ENCODE data around the gene KRTAP10-7.
"Not testable (repeated sequence)": the region's sequence is repeated elsewhere in the genome, so short reads cannot be mapped to it uniquely, and the experiment has no call there.

Gene KRTAP10-7, protein sequence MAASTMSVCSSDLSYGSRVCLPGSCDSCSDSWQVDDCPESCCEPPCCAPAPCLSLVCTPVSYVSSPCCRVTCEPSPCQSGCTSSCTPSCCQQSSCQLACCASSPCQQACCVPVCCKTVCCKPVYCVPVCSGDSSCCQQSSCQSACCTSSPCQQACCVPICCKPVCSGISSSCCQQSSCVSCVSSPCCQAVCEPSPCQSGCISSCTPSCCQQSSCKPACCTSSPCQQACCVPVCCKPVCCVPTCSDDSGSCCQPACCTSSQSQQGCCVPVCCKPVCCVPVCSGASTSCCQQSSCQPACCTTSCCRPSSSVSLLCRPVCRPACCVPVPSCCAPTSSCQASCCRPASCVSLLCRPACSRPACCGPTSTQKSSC

DNA sequence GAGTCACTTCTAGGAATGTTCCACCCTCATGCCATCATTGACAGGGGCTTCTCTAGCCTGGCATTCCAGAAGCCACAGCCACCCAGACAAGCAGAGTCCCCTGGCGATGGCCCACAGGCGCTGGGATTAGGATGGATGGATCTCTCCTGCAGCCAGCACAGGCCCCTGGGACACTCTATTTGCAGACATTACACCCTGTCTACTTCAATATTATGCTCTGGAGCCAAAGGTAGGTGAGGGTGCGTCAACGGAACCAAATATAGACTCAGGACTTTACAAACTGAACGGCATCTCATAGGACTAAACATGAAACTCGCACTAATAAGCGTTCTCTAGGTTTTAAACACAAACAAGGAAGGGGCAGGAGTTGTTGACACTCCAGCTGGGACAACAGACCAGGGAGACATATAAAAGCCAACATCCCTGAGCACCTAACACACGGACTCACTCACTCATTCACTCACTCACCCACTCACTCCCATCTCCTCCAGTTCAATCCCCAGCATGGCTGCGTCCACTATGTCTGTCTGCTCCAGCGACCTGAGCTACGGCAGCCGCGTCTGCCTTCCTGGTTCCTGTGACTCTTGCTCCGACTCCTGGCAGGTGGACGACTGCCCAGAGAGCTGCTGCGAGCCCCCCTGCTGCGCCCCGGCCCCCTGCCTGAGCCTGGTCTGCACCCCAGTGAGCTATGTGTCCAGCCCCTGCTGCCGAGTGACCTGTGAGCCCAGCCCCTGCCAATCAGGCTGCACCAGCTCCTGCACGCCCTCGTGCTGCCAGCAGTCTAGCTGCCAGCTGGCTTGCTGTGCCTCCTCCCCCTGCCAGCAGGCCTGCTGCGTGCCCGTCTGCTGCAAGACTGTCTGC is at the start of gene KRTAP10-7:
TSS of gene KRTAP10-7 (plus strand) at position 480 of the 861 bp plus-strand sequence. CDS start at position 505, 25 bp downstream.
- H3K27me3 Mint-ChIP-seq, H3K9me3 Mint-ChIP-seq, H3K27ac Mint-ChIP-seq, H3K4me1 Mint-ChIP-seq, H3K36me3 Mint-ChIP-seq, H3K4me3 Mint-ChIP-seq: not testable (repeated sequence)

DNA sequence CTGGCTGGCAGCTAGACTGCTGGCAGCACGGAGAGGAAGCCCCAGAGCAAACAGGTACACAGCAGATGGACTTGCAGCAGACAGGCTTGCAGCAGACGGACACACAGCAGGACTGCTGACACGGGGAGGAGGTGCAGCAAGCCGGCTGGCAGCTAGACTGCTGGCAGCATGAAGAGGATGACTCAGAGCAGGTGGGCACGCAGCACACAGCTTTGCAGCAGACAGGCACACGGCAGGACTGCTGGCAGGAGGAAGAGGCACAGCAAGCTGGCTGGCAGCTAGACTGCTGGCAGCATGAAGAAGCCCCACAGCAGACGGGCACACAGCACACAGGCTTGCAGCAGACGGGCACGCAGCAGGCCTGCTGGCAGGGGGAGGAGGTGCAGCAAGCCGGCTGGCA is 49.6 kb upstream of the KRTAP10-7 start:
- peaks cover 23% of the 10 kb centered on the region for H3K9me3 Mint-ChIP-seq
- no peaks in the 10 kb centered on the region for H3K27me3 Mint-ChIP-seq
- H3K4me3 Mint-ChIP-seq, result no peak overlapping the region
- peaks cover 19% of the 10 kb centered on the region for H3K36me3 Mint-ChIP-seq
- H3K27ac Mint-ChIP-seq, result no peak overlapping the region
- peaks cover 36% of the 10 kb centered on the region for H3K4me1 Mint-ChIP-seq

DNA sequence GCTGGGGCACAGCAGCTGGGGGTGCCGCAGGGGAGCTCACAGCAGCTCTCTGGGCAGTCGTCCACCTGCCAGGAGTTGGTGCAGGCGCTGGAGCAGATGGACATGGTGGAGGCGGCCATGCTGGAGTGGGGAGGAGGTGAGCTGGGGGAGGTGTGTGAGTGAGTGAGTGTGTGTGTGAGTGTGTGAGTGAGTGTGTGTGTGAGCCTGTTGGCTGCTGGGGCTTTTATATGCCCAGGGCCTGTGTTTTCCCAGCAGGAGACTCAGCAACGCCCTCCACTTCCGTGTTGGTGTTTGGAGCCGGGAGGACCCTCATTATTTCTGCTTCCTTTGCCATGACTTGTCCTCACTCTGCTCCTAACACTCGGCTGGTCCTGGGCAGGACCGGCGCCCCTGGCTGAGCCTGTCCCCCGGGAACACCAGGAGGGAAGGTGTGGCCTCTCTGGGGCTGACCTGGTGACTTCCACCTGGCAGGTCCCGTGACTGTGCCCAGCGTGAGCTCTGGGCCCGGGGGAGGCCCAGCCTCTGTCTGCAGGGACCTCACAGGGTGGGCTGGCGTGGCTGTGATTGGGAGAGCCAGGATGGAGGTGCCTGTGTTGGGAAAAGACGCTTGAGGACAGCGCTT is 48.9 kb upstream of the KRTAP10-7 start, which contains the start of gene KRTAP10-2:
TSS of gene KRTAP10-2 (minus strand) at position 166 of the 622 bp plus-strand sequence. CDS start at position 119, 47 bp downstream.
- no peak within 1 kb of the TSS for H3K4me3 Mint-ChIP-seq
- peaks cover 19% of the 10 kb centered on the region for H3K36me3 Mint-ChIP-seq
- peaks cover 36% of the 10 kb centered on the region for H3K4me1 Mint-ChIP-seq
- H3K9me3 Mint-ChIP-seq, result peaks cover 22% of the 10 kb centered on the region
- H3K27ac Mint-ChIP-seq, result peak within 1 kb of the TSS; percentile 65
- H3K27me3 Mint-ChIP-seq, result no peaks in the 10 kb centered on the region

DNA sequence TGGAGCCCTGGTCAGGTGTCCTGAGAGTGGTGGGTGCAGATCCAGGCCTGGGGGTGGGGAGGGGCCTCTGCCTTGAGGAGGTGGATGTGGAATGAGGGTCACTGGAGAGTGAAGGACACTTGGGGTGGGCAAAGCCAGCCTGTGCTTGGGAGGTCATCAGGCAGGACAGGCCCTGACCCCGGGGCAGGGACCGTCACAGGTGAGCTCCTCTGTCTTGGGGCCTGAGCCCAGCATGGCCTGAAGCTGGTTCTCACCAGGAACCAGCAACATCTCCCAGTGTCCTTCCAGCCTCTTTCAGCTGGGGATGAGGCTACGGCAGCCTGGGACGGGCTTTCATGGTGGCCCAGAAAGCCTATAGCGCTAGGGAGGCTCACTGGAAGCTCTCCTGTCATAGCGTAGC is 48.3 kb upstream of the KRTAP10-7 start:
- H3K36me3 Mint-ChIP-seq, result peaks cover 13% of the 10 kb centered on the region
- no peaks in the 10 kb centered on the region for H3K27me3 Mint-ChIP-seq
- peaks cover 16% of the 10 kb centered on the region for H3K9me3 Mint-ChIP-seq
- peaks cover 30% of the 10 kb centered on the region for H3K4me1 Mint-ChIP-seq
- H3K27ac Mint-ChIP-seq, result no peak overlapping the region
- H3K4me3 Mint-ChIP-seq, result no peak overlapping the region

DNA sequence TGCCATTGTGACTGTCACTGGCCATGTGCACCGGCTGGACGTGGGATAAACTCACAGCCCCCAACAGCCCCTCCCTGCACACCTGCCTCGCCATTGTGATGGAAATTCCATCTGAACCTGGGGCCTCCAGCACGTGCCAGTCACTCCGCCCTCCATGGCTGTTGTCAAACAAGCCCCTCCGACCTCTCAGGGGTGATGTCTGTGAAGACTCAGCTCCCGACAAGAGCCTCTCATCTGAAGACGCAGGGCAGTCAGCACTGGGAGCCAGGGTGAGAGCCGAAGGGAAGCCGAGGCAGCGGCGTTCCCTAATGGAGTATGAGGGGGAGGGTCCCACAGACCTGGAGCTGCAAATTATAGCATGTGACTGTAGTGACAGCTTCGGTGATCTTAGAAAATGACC is 47.7 kb upstream of the KRTAP10-7 start:
- H3K9me3 Mint-ChIP-seq, result peaks cover 10% of the 10 kb centered on the region
- H3K36me3 Mint-ChIP-seq, result peaks cover 7% of the 10 kb centered on the region
- H3K4me1 Mint-ChIP-seq, result peaks cover 25% of the 10 kb centered on the region
- no peak overlapping the region for H3K4me3 Mint-ChIP-seq
- H3K27ac Mint-ChIP-seq, result no peak overlapping the region
- H3K27me3 Mint-ChIP-seq, result no peaks in the 10 kb centered on the region

DNA sequence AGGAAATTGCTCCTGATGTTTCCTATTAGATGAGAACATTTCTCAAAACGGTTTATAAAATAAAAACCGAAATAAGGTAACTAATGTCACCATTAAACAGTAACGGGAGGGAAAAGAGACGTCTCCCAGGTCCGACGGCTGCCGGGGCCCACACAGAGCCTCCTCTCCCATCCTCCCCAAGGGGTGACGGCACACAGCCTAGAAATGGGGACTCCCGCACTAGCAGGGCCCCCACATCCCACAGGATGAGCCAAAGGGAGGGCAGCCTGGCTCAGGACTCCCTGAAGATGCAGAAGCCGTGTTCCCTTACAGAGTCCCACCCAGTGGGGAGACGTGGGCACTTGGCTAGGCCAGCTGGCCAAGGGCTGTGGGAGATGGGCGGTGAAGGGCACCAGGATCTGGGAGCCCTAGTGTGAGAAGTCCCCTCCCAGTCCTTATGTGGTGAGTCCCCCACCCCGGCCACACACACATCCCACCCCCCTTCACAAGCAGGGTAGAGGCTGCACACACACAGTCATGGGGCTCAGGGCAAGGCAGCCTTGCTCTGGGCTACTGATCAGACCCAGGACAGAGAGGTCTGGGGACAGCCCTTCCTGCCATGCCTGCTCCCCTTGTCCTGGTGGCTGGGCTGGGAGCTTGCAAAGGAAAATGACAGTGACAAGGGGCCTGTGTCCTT is 45.1 kb upstream of the KRTAP10-7 start:
- Mint-ChIP-seq H3K27ac (no peak overlapping the region), H3K4me1 (peaks cover 4% of the 10 kb centered on the region), H3K27me3 (no peaks in the 10 kb centered on the region), H3K4me3 (no peak overlapping the region), H3K36me3 (peaks cover 9% of the 10 kb centered on the region), H3K9me3 (peaks cover 13% of the 10 kb centered on the region)

DNA sequence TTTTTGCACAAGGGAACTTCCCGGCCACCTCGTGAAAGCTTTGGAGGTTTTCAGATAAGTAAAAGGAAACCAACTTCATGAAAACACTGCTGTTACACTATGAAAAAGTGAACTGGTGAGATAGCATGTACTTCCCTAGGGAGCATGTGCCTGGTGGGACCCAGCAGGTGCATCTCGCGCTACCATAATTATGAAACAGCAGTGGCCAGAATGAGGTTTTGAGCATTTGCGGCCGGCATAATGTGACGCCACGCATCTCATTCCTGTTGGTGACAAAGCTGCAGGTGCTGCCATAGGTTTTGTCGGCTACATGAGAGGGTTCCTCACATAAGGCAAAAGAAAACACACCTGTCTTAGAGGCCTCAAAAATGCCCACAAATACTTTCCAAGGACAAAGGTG is 43.5 kb upstream of the KRTAP10-7 start:
- H3K27ac Mint-ChIP-seq, result no peak overlapping the region
- H3K4me3 Mint-ChIP-seq, result no peak overlapping the region
- H3K4me1 Mint-ChIP-seq, result no peaks in the 10 kb centered on the region
- H3K9me3 Mint-ChIP-seq, result peaks cover 21% of the 10 kb centered on the region
- no peaks in the 10 kb centered on the region for H3K27me3 Mint-ChIP-seq
- H3K36me3 Mint-ChIP-seq, result peaks cover 11% of the 10 kb centered on the region

DNA sequence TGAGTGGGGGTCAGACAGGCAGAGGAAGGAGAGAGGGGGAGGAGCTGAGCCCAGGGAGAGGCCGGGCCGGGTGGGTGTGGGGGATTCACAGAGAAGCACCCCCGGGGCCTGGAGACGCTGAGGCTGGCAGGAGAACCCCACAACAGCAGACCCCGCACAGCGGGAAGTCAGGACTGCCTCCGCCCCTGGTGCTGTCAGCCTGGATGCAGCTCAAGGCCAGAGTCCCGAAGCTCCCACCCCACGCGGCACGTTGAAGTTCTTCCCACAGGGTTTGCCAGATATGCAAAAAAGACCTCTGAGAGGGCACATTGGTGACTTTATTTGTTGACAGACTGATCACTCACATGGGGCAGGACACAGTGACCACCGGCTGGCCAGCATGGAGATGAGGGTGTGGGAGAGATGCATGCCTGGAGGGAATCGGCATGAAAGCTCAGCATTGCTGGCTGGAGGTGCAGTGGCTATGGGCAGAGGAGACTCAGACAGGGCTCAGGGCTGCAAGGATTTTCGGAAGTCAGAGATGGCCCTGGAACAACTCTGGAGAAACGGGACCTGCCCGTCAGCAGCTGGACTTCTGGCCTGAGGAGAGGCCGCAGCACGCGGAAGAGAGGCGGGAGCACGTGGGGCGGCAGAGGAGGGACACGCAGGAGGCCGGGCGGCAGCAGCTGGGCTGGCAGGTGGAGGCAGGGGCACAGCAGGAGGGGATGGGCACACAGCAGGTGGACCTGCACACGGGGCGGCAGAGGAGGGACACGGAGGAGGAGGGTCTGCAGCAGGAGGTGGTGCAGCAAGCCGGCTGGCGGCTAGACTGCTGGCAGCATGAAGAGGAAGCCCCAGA is 42.7 kb upstream of the KRTAP10-7 start:
- Mint-ChIP-seq H3K27ac (no peak overlapping the region), H3K4me1 (no peaks in the 10 kb centered on the region), H3K4me3 (no peak overlapping the region)

DNA sequence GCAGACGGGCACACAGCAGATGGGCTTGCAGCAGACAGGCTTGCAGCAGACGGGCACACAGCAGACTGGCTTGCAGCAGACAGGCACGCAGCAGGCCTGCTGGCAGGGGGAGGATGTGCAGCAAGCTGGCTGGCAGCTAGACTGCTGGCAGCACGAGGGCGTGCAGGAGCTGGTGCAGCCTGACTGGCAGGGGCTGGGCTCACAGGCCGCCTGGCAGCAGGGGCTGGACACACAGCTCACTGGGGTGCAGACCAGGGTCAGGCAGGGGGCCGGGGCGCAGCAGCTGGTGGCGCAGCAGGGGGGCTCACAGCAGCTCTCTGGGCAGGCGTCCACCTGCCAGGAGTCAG is 42.1 kb upstream of the KRTAP10-7 start:
- not testable (repeated sequence) for H3K4me3 Mint-ChIP-seq, H3K4me1 Mint-ChIP-seq, H3K27ac Mint-ChIP-seq, H3K27me3 Mint-ChIP-seq
- Mint-ChIP-seq H3K36me3 (peaks cover 15% of the 10 kb centered on the region), H3K9me3 (peaks cover 30% of the 10 kb centered on the region)

More for the DNA sequence above, 42.7 kb upstream of the KRTAP10-7 start:
- peaks cover 29% of the 10 kb centered on the region for H3K9me3 Mint-ChIP-seq
- H3K36me3 Mint-ChIP-seq, result peaks cover 16% of the 10 kb centered on the region
- H3K27me3 Mint-ChIP-seq, result no peaks in the 10 kb centered on the region

DNA sequence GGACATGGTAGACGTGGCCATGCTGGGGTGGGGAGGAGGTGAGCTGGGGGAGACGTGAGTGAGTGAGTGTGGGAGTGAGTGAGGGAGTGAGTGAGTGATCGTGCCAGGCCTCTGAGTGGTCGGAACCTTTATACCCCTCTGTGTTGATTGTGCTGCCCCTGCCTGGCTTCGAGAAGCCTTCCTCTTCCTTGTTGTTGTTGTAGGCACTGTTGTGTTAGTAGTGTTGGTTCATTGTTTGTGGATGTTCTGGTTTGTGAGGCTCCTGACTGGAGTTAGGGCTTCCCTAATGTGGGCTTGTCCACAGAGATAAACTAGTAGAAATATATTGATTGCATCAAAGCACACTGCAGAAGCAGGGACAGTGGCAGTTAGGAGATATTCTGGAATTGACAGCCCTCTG is 41.7 kb upstream of the KRTAP10-7 start, which contains the start of gene KRTAP10-3:
TSS of gene KRTAP10-3 (minus strand) at position 101 of the 400 bp plus-strand sequence. CDS start at position 21, 80 bp downstream.
- Mint-ChIP-seq H3K27me3 (no peaks in the 10 kb centered on the region), H3K4me3 (no peak within 1 kb of the TSS), H3K4me1 (no peaks in the 10 kb centered on the region), H3K36me3 (peaks cover 13% of the 10 kb centered on the region), H3K27ac (no peak within 1 kb of the TSS), H3K9me3 (peaks cover 29% of the 10 kb centered on the region)

DNA sequence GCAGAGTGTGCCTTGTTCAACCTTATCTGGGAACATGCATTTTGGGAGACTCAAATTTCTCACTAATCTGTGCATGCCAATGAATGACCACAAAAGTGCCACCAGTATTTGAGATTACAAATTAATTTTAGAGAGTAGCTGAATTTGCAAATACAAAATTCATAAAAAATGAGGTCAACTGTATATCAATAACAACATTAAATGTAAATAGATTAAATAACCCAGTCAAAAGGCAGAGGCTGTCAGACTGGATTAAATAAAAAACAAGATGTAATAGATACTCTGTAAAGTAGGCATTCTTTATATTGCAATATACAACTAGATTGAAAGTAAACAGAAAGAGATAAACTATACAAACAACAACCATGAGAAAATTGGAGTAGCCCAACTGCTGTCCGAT is 36.3 kb upstream of the KRTAP10-7 start:
- Mint-ChIP-seq H3K27me3 (no peaks in the 10 kb centered on the region), H3K36me3 (peaks cover 13% of the 10 kb centered on the region), H3K27ac (no peak overlapping the region), H3K9me3 (peaks cover 29% of the 10 kb centered on the region), H3K4me3 (no peak overlapping the region), H3K4me1 (peaks cover 16% of the 10 kb centered on the region)

DNA sequence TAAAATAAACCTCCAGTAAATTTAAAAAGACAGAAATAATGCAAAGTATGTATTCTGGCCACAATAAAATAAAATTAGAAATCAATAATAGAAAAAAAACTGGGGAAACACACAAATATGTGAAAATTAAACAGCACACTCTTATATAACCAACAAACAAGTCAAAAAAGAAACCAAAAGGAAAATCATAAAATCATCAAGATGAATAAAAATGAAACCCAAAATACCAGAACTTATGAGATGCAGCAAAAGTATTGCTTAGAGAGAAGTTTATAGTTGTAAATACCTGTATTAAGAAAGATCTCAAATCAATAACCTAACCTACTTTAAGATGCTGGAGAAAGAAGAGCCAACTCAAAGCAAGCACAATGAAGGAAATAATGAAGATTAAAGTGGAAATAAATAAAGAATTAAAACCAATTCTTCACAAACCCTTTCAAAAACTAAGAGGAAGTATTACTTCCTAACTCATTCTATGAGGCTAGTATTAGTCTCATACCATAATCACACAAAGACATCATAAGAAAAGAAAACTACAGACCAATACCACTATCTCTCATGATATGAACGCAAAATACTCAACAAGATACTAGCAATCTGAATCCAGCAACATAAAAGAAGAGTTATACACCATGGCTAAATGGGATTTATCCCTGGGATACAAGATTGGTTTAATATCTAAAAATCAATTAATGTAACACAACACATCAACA is 35.4 kb upstream of the KRTAP10-7 start:
- Mint-ChIP-seq H3K9me3 (peaks cover 25% of the 10 kb centered on the region), H3K27ac (peak overlapping the region; percentile 84), H3K36me3 (peaks cover 11% of the 10 kb centered on the region), H3K27me3 (no peaks in the 10 kb centered on the region), H3K4me3 (peak overlapping the region; percentile 6), H3K4me1 (peaks cover 16% of the 10 kb centered on the region)

DNA sequence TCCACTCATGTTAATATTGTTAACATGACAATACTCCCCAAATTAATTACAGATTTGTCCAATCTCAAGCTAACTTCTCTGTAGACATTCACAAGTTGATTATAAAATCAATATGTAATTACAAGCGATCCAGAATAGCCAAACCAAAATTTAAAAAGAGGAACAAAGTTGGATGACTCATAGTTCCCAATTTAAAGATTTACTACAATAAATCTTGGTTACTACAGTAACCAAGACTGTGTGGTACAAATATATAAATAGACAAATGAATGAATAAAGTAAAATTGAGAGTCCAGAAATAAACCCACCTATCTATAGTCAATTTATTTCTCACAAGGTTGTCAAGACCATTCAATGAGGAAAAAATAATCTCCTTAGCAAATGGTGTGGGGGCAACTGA is 34.0 kb upstream of the KRTAP10-7 start:
- H3K36me3 Mint-ChIP-seq, result peaks cover 8% of the 10 kb centered on the region
- H3K9me3 Mint-ChIP-seq, result peaks cover 18% of the 10 kb centered on the region

More for the DNA sequence above, 34.0 kb upstream of the KRTAP10-7 start:
- Mint-ChIP-seq H3K4me3 (no peak overlapping the region), H3K27ac (no peak overlapping the region), H3K27me3 (no peaks in the 10 kb centered on the region), H3K4me1 (peaks cover 16% of the 10 kb centered on the region)
